Stimulated activated CD4-positive, alpha-beta T cell treated with anti-CD3 and anti-CD28 coated beads, Interleukin-15, amount 100 ng/mL, for 1 hour (primary cell): ENCODE data around the gene ELP4.

Source experiments
- DNase-seq, 2 donors: peaks; one replicate each; pipeline ENCODE4 v3.0.0-alpha.2; 2020; ENCODE audit warnings: low read depth in 1 of 2, low spot score in 1 of 2

Gene ELP4

DNA sequence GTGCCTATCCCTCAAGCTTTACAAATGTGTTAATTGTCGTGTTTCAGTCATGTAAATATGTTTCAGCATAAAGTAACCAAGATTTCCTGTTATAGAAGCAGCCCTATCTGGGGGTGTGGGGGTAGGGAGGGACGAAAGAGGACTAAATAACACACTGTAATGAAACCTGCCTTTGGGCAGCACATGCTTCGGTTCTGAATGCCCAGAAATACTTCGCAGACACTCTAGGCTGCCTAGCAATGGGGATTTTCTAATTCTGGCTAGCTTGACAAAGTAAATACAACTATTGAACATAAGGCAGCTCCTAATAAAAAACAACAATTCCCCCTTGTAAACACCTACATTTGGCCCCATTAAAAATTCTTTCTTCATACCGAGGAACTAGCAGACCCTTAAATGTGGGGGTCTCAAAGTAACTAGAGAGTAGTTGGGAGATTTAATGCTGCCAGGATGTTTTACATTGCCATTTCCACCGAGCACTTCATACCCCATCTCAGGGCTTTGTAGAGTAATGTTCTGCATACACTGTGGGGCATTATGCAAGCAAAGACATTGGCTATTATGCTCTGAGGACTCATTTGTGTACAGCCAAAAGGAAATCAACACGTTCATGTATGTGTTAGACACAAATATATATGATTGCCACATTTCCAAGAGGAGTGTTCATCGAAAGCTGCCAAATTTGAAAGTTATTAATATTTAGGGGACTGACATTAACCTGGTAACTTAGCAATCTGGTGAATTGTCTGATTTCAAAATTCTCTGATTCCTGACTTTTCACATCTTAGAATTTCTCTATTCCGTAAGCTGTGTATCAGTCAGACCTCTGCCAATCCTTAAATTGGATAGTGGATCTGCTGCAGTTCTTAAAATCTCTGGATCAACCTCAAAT is 259.4 kb downstream of the ELP4 start:
- DNase-seq, result no peak

DNA sequence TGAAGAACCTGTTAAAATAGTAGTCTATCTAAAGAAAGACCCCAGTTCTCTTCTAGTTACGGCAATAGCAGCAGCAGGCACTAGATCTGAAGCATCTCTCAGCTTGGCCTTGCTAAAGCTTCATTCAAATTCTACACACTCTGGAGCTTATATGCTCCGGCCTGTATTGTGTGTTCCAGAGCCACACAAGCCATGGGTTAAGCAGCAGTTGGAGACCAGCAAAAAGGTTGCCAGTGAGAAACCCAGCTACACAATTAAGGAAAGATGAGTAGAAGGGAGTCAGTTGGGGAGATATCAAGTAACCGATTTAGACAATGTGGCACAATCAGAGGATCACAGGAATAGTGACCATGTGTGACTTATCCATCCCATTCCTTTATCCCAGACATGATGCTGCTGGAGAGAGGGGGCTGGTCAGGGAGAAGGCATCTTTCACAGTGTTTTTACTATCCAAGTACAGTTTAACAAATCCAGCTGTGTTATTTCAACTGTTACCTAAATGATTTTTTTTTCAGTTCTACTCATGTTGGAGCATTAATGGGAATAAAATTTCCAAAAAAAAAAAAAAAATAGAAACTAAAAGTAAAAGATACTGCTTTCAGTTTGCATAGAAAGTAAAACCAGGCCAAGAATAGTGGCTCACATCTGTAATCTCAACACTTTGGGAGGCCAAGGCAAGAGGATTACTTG is 260.6 kb downstream of the ELP4 start:
- DNase-seq, result no peak

DNA sequence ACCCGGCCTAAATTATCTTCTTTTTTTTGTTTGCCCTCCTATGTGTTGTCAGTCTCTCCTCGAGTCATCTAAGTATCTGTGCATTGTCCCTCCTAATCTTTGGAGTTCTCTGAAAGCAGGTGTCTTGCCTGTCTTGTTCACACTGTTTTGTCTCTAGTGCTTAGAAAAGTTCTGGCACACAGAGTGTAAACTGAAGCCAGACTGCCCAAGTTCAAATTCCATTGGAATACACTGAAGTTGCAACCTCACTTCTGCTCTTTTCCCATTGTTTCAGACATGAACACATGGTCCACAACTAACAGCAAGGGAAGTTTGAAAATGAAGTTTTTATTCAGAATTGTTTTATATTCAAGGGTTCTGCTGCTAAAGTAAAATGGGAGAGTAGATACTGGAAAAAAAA is 262.8 kb downstream of the ELP4 start:
- DNase-seq, result no peak

DNA sequence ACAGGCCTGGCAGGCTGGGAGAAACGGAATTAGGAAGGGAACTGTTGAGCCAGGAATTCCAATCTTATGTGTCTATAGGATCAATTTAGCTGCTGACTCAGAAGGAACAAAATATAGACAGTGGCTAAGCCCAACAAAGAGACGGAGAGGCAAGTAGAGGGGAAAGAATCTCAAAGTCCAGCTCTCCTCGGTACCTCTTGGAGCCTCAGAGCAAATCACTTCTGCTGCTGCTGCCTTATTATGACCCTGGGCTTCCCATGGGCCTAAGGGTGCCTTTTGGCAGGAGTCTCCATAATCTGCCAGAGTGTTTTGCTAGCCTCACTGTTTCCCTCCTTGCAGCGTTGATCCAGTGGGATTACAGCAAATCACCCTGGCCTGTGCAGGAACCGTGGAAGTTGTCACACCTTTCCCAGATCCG is 269.8 kb downstream of the ELP4 start:
- no peak for DNase-seq

DNA sequence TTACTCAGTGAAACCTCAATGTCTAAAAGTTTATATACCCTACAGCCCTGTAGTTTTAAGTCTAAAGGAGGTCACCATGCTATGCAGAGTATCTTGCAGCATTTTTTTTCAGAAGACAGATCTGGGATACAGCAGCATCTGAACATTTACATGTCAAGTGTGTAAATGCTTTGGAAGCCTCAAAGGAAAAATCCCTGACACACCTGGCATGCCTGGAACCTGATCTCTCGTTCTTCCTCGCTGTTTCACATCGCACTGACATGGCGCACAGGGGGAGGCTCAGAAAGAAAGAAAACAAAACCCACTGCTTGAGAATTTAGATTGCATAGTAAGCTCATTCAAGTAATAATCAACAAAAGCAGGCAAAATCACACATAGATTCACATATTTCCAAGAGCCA is 270.5 kb downstream of the ELP4 start:
- DNase-seq, result no peak

DNA sequence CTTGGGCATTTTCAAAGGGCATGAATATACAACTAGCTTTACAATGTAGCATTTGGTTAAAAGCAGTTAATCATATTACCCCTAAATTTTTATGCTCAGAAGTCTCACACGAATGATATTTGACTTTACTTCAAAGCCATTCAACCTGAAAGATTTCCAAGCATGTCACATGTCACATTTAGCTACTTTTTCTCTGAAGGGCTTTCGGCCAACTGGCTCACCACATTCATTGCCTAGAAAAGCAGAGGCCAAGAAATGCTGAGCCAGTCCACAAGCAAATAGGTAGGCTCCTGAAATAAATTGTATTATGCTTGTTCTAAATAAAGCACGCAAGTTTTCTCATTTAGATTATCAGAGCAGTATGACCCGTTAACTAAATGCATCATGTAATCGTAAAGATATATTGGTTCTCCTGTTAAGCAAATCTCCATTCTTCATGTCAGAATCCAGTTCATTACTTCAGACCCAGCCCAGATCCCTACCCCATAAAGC is 271.0 kb downstream of the ELP4 start:
- no peak for DNase-seq

DNA sequence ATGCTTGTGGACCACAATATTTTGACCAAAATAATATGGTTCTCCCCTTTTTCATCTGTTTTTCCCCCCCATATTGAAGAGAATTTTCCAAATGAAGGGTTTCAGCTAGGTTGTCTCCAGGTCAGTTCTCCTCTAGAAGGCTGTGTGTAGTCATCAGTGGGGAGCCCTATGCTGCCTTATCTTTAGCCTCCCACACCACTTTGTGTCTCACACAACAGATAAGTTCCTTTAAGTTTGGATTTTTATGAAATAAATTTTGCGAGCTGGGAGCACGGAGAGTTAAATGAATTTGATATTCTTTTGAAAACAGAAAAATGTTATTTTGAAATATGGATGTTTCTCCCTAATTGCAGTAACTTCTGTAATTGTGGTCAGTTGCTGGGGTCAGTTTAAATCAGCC is 272.7 kb downstream of the ELP4 start:
- no peak for DNase-seq

DNA sequence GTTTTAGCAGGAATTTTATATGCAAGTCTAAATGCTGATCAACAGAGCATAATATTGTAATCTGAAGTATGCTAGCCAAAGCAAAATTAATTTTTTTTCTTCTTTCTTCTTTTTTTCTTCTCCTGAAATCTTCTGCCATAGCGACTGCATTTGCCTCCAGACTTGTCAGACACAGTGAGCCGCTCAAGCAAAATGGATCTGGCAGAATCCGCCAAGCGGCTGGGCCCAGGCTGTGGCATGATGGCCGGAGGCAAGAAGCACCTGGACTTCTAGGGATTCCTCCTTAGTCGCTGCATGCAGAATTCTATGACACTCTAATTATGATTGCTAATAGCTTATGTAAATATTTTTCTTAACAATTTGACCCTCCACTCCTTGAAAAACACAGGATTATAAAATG is 273.7 kb downstream of the ELP4 start:
- no peak for DNase-seq

DNA sequence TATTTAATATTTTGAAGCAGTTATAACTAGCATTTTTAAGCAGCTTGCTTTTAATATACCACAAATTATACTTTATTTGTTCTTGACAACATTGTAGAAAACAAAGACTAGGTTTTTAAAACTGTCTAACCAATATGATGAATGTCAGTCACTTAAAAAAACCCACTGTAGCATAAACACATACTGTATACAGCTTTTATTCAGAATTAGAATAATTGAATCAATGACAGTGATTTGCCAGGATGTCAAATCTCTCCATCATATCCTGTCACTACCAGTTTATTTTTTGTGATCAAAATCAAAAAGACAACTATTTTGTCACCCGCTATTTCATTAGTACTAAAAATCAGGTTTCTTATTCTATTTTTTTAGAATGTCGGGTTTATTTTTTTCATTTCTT is 275.0 kb downstream of the ELP4 start:
- no peak for DNase-seq

DNA sequence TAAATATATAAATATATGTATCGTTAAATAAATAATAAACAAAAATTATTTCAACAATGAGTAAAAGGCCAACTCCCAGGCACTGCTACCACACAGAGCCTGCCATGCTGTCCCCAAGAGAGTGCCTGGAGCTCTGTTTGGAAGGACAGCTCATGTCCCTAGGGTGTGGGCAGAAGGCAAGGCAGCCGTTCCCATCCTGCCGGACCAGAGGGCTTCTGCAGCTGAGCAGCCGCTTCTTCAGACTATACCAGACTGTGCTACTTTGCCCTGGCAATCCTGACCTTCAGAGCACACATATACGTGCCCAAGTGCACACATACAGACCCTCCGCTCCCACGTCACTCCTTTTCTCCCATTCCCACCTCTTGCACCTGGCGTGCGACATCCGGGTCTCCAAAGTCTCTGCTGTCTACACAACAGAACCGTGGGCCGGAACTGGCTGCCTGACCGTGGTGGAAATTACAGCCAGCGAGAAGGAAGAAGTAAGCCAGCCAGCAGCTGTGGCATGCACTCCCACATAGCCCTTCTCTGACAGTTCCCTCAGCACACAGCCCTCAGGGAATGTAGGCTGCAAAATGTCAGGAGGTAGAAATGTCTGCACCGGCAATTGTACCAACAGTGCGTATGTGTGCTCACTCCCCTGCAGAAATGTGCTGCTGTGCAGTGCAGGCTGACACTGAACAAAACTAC is 277.6 kb downstream of the ELP4 start:
- no peak for DNase-seq

DNA sequence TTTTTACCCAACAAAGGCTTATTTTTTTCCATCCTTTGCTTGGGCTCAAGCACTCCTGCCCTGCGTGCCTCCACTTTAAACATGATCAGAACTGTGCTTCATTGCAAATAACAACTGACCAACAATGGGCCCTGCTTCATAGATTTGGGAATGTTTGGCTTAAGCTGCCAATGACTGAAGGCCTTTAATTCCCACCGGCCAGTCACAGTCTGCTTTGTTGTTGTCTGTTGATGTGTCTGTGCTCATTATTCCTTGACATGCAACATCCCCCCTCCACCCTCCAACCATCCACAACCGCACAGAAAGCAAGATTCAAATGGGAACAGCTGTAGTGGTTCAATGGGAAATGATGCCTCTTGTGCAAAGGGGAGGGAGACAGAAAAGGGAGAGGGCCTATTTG is 278.5 kb downstream of the ELP4 start:
- DNase-seq, result no peak

DNA sequence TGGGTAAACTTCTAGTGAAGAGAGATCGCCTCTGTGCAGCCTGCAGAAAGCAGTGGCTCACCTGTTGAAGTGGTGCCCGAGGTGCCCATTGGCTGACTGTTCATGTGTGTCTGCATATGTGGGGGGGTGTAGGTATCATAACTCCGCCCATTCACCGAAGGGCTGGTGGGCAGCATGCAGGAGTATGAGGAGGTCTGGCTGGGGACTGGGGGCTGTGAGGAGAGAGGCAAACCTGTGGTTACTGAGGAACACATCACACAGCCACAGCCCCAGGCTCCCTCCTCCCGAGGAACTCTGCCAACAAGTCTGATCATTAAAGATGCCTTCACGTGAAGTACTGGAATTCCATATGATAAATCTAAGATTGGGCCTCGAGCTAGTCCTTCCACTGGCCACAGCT is 281.1 kb downstream of the ELP4 start:
- DNase-seq, result no peak

DNA sequence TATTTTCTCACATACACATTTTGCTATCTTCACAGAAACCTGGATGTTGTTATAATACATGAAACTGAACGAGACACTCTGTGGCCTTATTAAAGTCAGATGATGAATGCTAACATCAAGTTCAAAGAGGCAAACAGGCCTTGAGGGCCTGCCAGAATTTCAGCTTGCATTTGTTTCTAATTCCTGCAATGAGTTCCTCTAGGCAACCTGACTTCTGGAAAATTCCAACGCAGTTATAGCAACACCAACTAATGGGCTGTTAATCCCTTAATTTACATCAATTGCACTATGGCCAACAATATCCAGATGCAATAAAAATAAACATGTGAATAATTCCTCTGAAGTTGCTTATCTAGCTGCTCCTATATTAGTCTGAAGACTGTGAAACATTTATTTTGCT is 282.5 kb downstream of the ELP4 start:
- DNase-seq, result no peak

DNA sequence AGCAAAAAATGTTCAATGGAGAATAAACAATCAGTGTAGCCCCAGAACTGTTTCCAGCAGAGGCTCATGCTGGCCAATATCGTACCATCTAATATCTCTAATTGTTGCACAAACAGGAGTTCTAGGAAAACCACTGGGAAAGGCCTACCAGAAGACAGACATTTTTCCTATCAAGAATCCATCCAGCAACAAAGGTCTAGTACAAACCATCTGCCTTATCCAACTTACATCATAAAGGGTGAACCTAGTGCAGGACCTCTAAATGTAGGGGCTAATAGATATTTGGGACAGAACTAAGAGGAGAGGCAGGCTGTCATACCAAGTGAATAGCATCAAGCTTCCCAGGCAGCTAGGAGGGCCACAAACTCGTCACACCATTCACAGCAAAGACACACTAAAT is 282.9 kb downstream of the ELP4 start:
- DNase-seq, result no peak

DNA sequence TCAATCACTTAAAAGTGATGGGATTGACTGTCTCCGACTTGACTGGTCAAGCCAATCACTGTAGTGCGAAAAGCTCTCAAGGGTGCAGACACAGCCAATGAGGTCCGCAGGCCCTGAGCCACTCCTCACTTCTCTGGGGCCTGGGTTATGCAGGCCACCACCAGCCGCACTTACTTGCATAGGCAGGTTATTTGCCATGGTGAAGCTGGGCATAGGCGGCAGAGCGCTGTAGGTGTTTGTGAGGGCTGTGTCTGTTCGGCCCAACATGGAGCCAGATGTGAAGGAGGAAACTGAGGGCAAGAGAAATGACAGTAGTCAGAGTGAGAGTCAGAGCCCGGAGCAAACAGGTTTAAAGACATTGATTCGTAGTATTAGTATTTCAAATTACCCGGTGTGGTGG is 283.7 kb downstream of the ELP4 start:
- no peak for DNase-seq

DNA sequence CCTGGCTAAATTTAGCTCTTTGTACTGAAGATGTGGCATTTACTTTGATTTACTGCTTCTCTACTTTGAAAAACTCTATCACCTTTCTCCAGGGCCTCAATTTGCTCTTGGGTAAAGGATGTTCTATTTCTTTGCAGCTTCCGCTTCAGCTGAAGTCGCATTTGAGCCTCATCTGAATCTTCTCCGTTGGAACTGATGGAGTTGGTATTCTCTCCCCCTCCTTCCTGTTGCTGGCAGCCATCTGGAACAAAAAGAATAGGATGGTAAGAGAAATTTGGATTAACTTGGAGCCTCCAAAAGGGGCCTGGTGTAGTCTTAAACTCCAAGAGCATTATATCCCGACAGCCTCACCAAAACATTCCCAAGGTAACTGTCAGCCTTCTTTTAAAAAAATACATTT is 285.0 kb downstream of the ELP4 start:
- no peak for DNase-seq

DNA sequence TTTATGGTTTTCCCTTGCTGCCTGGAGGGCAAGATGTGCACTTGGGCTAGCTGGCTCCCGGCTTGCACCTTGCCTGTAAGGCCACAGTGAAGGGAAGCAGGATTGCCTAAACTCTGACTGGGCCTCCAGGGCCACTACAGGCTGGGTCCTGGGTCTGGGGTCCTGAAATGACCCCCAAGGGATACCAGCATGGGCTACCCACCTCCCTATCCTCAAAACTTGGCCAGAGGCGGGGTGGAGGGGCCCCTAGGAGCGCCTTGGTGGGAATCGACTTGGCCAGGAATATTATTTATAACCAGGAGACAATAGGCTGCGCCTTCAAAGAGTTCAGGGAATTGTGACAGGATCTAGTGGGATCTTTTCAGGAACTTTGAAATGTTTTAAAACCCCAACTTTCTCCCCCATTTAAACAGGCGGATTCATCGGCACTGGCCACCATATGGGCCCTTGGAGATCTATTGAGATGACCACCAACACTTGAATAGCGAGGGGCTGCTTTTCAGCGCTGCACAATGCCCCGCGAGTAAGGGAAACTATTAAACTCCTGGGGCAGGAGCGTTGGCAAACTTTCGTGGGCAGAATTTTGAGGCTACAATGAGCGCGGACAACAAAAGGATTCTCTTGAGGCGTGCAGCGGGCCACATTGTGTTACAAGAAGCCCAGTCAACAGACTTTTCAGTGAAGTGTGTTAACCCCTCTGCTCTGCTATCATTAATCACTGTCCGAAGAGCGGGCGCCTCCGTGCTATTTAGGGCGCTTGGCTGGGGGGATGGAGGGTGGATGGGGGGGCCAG is 286.3 kb downstream of the ELP4 start:
- DNase-seq, result no peak

DNA sequence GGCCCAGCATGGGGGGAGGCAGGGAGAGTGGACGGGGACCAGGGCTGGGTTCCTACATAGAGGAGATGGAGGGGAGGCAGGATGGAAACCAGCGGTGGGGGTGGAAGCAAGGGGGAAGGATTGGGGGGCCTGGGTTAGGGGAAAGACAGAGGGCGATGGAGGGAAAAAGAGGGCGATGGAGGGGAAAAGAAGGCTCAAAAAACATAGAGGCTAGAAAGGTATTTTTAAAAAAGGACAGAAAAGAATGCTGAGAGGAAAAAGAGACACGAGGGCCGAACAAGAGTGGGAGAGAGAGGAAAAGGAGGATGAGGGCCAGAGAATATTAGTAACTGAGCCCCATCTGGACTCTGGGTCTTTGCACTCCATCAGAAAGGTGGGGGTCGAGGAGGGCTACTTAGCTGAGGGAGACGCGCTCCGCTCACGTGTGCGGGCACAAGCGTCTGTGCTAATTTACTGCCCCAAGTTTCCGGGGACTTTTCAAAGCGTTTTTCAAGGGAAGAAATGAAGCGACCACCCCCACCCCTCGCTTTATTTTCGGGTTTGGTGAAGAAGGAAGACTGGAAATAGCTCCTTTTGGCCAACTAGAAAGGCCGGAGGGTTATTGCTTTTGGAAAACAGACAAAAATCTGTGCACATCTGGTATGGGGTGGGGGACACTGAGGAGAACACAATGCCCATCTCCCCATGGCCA is 287.1 kb downstream of the ELP4 start:
- DNase-seq, result no peak

DNA sequence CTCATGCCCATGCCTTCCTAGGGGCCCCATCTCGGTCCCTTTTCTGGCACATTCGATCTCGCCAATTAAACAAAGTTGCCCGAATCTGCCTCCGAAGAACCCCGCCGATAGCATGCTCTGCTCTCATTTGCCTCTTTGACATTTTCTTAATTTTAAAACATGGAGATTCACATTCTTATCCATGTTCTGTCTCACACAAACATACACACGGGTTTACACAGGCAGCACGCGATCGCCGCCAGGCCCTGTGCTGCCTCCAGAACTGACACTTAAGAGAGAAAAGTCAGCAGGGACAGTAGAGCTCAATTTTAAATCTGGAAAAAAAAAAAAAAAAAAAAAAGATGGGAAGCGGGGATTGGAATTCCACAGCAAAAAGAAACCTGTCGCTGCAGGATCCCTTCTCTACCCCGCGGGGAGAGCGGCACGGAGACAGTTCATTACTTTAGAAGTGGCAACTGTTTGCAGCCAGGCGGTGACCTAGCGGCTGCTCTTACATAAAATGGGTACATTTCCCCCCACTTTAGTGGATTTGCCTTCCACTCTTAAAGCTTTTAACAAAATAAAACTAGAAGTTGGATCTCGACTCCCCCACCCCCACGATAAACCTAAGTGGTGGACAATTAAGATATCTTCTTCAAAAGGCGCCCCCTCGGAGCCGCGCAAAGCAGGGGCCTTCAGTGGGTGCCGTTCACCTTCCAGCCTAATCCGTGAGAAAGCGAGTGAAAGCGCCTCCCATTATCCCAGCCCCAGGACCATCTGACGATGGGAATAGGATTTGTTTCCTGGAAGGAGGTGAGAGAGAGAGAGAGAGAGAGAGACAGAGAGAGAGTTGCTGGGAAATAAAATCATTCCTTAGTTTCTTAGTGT is 287.9 kb downstream of the ELP4 start:
- no peak for DNase-seq
